ENCODE data around the gene SPTLC1. TPM values are rescaled to one million over a fixed set of nuclear protein-coding genes. Genes with fewer than 3 reads are reported as not detected.

SPTLC1 gene
- total and polyA plus RNA-seq, 2 of the 13 experiments (the other 11 are each of a cell fraction or from before 2014, with no cell fraction given) = 56.2 to 72.5 TPM

- TF ChIP-seq AKNA (CRISPR knock-in tag; IDR thresholded peaks at IDR 0.05; ENCODE audit: borderline replicate concordance) (no peak), SMAD1 (CRISPR knock-in tag; IDR thresholded peaks at IDR 0.05; ENCODE audit: borderline replicate concordance, low read depth) (peak; percentile 12; the same call in 1 of the 2 replicates), WIZ (CRISPR knock-in tag; IDR thresholded peaks at IDR 0.05) (peak; percentile 3; the same call in 1 of the 2 replicates), NONO (IDR thresholded peaks at IDR 0.05) (no peak), NONO (CRISPR knock-in tag; conservative IDR thresholded peaks at IDR 0.05) (0 out of 2 replicates have a peak, but pooled peaks have one; percentile 0), GABPB1 (CRISPR knock-in tag; IDR thresholded peaks at IDR 0.05) (0 out of 2 replicates have a peak, but pooled peaks have one; percentile 5), MYPOP (CRISPR knock-in tag; IDR thresholded peaks at IDR 0.05) (0 out of 2 replicates have a peak, but pooled peaks have one; percentile 9), ZFAT (CRISPR knock-in tag; conservative IDR thresholded peaks at IDR 0.05) (0 out of 2 replicates have a peak, but pooled peaks have one; percentile 14), ZNF720 (CRISPR knock-in tag; IDR thresholded peaks at IDR 0.05) (no peak), ZNF639 (CRISPR knock-in tag; conservative IDR thresholded peaks at IDR 0.05) (no peak), SIN3A (IDR thresholded peaks at IDR 0.05; ENCODE audit: borderline replicate concordance, low read depth, low read length) (0 out of 2 replicates have a peak, but pooled peaks have one; percentile 2), CENPBD1 (CRISPR knock-in tag; IDR thresholded peaks at IDR 0.05; ENCODE audit: borderline replicate concordance, low read depth) (0 out of 2 replicates have a peak, but pooled peaks have one; percentile 10)
- ChIA-PET POLR2A (interaction anchor here (0.7 to 1.4 kb wide), 5 partner anchors 56 to 185 kb away, joined by 3 to 4 read pairs (median 3); partner anchors contain the start of genes CENPP and NOL8), CTCF (ENCODE audit: low intra/inter-chr PET ratio, low total read pairs) (interaction anchor here (0.6 kb wide), 1 partner anchor 315 kb away, joined by 5 read pairs; no protein-coding TSS in a partner anchor)
- FAIRE-seq (no peak), ATAC-seq (no peak), DNase-seq (ENCODE audit: low spot score) (no peak)
- WGBS (ENCODE audit: low lambda C conversion rate) = 12% methylated on average over 6 of the region's 6 CpGs
- H3K79me2 ChIP-seq (ENCODE audit: insufficient read depth, low read length) = no peaks in the 10 kb centered on the region
- peak overlapping the region in 2 of 3 experiments; percentile 5 to 54; a peak in 3 of 6 replicates for H3K4me3 ChIP-seq (replicated peaks in 1 of 3; ENCODE audit: insufficient read depth in 1 of 3, low read depth in 2 of 3, low read length in 3 of 3)
- peaks cover 48% of the 10 kb centered on the region for H3K4me1 ChIP-seq (ENCODE audit: insufficient read depth, low read length)
- H3K27me3 ChIP-seq (ENCODE audit: control insufficient read depth in 1 of 2, insufficient read depth in 2 of 2, low read length in 2 of 2) = peaks cover 0 to 22% of the 10 kb centered on the region in 2 experiments; a peak in 4 of 5 replicates
- H3K36me3 ChIP-seq (replicated peaks in 1 of 2; ENCODE audit: control insufficient read depth in 1 of 2, insufficient read depth in 2 of 2, low read length in 2 of 2) = no peaks in the 10 kb centered on the region
- no TSS peak for BruUV-seq (replicated peaks)
- H4K20me1 ChIP-seq (ENCODE audit: insufficient read depth, low read length) = no peaks in the 10 kb centered on the region
- H3K9me3 ChIP-seq (ENCODE audit: low read length) = no peaks in the 10 kb centered on the region
- H3K9ac ChIP-seq (ENCODE audit: insufficient read depth, low read depth, low read length) = no peak overlapping the region
- no peak overlapping the region for H2AFZ ChIP-seq (ENCODE audit: low read length)
- intact Hi-C loops (cut with micrococcal nuclease; ENCODE audit: unreplicated experiment) (loop anchor here (1.0 kb wide), 1 partner anchor 315 kb away; no protein-coding TSS in a partner anchor), in situ Hi-C loops (cut with HindIII; ENCODE audit: extremely low pct_ligation_motif_present, low pct_unique_long_range_greater_than_20kb) (loop anchor here (10.0 to 25.0 kb wide), 2 partner anchors 104 to 297 kb away; no protein-coding TSS in a partner anchor)
- peak overlapping the region; percentile 92 for H3K4me2 ChIP-seq (ENCODE audit: low read depth, low read length)
- no peak overlapping the region for H3K27ac ChIP-seq (ENCODE audit: extremely low read length, insufficient read depth, low read length)
Observed at GRCh38 chr9:92140754-92141143, 25.5 kb upstream of the SPTLC1 start.
